ENCODE data around the gene SNRNP25.

SNRNP25 gene

GRCh38 chr16:33877-34647 is 19.6 kb upstream of the SNRNP25 start:
- no peak for DNase-seq
- peak overlapping the region; percentile 28 for H3K4me3 Mint-ChIP-seq
- peaks cover 24% of the 10 kb centered on the region for H3K4me1 Mint-ChIP-seq
- no peak for TF ChIP-seq CTCF (IDR thresholded peaks at IDR 0.05)
- H3K27me3 Mint-ChIP-seq (ENCODE audit: low read depth, poor library complexity), result no peaks in the 10 kb centered on the region
- H3K9me3 Mint-ChIP-seq, result no peaks in the 10 kb centered on the region
- peak overlapping the region; percentile 44 for H3K27ac Mint-ChIP-seq
- no peaks in the 10 kb centered on the region for H3K36me3 Mint-ChIP-seq (ENCODE audit: low read depth)

GRCh38 chr16:34648-34987 is 19.0 kb upstream of the SNRNP25 start:
- DNase-seq, result no peak
- H3K4me3 Mint-ChIP-seq, result peak overlapping the region; percentile 28
- no peak for TF ChIP-seq CTCF (IDR thresholded peaks at IDR 0.05)
- peaks cover 24% of the 10 kb centered on the region for H3K4me1 Mint-ChIP-seq
- no peaks in the 10 kb centered on the region for H3K27me3 Mint-ChIP-seq (ENCODE audit: low read depth, poor library complexity)
- H3K36me3 Mint-ChIP-seq (ENCODE audit: low read depth), result no peaks in the 10 kb centered on the region
- peak overlapping the region; percentile 44 for H3K27ac Mint-ChIP-seq
- no peaks in the 10 kb centered on the region for H3K9me3 Mint-ChIP-seq

- Mint-ChIP-seq H3K4me1 (peaks cover 24% of the 10 kb centered on the region), H3K9me3 (no peaks in the 10 kb centered on the region), H3K27ac (peak overlapping the region; percentile 44), H3K27me3 (ENCODE audit: low read depth, poor library complexity) (no peaks in the 10 kb centered on the region), H3K36me3 (ENCODE audit: low read depth) (no peaks in the 10 kb centered on the region), H3K4me3 (no peak overlapping the region)
- DNase-seq, result no peak
- TF ChIP-seq CTCF (IDR thresholded peaks at IDR 0.05), result no peak
Measured at GRCh38 chr16:35011-35677, 18.5 kb upstream of the SNRNP25 start.

GRCh38 chr16:35678-36305 is 17.8 kb upstream of the SNRNP25 start:
- Mint-ChIP-seq H3K4me3 (no peak overlapping the region), H3K27me3 (ENCODE audit: low read depth, poor library complexity) (no peaks in the 10 kb centered on the region), H3K4me1 (peaks cover 24% of the 10 kb centered on the region), H3K9me3 (no peaks in the 10 kb centered on the region), H3K36me3 (ENCODE audit: low read depth) (peaks cover under 1% of the 10 kb centered on the region), H3K27ac (no peak overlapping the region)
- DNase-seq, result no peak
- TF ChIP-seq CTCF (IDR thresholded peaks at IDR 0.05), result no peak

GRCh38 chr16:36336-36984 is 17.2 kb upstream of the SNRNP25 start:
- Mint-ChIP-seq H3K36me3 (ENCODE audit: low read depth) (peaks cover 8% of the 10 kb centered on the region), H3K27me3 (ENCODE audit: low read depth, poor library complexity) (no peaks in the 10 kb centered on the region), H3K27ac (no peak overlapping the region), H3K4me3 (no peak overlapping the region), H3K9me3 (no peaks in the 10 kb centered on the region), H3K4me1 (peaks cover 24% of the 10 kb centered on the region)
- no peak for TF ChIP-seq CTCF (IDR thresholded peaks at IDR 0.05)
- DNase-seq, result no peak

Measured in nephron progenitor cell (in vitro differentiated cells).